Hypothalamus (tissue), 51 donors: ENCODE results near the gene TCTN3.
"Not testable (repeated sequence)": the region's sequence is repeated elsewhere in the genome, so short reads cannot be mapped to it uniquely, and the experiment has no call there.

Experiments used
- DNase-seq, 51 donors: peaks; one replicate each; lab custom pipeline; 2025; lab: John Stamatoyannopoulos, UW

The TCTN3 gene, protein sequence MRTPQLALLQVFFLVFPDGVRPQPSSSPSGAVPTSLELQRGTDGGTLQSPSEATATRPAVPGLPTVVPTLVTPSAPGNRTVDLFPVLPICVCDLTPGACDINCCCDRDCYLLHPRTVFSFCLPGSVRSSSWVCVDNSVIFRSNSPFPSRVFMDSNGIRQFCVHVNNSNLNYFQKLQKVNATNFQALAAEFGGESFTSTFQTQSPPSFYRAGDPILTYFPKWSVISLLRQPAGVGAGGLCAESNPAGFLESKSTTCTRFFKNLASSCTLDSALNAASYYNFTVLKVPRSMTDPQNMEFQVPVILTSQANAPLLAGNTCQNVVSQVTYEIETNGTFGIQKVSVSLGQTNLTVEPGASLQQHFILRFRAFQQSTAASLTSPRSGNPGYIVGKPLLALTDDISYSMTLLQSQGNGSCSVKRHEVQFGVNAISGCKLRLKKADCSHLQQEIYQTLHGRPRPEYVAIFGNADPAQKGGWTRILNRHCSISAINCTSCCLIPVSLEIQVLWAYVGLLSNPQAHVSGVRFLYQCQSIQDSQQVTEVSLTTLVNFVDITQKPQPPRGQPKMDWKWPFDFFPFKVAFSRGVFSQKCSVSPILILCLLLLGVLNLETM

DNA sequence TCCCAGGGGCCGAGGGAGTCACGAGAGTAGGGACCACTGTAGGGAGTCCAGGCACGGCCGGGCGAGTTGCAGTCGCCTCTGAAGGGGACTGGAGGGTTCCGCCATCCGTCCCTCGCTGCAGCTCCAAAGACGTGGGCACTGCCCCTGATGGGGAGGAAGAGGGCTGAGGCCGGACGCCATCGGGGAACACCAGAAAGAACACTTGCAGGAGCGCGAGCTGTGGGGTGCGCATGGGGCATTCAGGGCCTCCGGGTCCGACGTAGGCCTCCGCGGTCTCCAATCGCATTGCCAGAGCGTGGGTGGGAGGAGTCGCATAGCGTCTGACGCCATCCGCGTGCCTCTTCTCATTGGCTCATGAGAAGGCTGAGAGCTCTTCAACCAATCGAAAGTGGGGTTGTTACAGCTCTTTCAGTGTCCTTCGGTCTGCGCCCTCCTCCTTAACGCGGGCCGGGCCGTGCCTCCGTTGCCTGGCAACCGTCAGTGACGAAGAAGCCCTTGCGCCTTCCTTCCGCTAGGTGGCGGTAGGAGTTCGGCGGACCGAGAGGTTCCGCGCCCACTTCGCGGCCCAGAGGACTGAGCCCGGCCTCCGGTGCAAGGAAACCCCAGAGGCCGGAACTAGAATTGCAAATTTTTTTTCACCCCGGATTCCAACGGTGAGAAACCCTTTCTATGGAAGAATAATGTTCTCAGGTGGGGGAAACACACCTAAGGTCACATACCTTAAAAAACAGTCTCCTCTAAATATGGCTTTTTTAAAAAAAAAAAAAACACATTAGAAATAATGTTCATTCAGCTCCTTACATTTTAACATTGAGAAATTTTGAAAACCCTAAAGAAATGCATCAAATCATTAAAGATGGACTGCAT is at the start of gene TCTN3:
Gene TCTN3, minus strand, starts transcription at position 260 of the 867 bp plus-strand sequence. Its CDS starts 28 bp downstream, at position 232.
- DNase-seq, result peak; percentile 57 to 100 (median 95)

DNA sequence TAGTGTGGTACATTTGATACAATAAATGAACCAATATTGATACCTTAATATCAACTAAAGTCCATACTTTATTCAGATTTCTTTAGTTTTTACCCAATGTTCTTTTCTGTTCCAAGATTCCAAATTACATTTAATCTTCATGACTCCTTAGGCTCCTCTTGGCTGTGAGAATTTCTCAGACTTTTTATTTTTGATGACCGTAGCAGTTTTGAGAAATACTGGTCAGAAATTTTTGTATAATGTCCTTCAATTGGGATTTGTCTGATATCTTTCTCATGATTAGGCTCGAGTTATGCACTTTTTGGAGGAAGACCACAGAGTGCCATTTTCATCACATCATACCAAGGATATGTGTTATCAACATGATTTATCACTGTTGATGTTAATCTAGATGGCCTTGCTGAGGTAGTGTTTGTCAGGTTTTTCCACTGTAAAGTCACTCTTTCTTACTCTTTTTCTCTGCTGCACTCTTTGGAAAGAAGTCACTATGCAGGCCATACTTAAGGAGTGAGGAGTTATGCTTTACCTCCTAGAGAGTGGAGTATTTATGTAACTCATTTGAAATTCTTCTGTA is 49.3 kb upstream of the TCTN3 start:
- DNase-seq, result no peak

DNA sequence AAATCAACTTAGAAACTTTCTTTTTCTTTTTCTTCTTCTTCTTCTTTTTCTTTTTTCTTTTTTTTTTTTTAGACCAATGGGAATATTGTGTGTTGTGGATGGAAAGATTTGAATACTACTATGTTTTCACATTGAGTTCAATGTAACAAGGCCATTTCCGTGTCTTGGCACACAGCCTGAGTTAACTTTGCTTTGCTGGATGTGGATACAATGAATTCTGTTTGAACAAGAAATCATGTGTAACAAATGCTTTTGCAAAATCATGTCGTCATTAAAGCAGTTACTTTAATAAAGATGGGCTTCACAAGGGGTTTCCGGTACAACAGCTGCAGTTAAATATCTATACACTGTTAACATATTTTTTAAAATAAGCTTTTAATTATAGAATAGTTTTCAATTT is 48.8 kb upstream of the TCTN3 start:
- no peak for DNase-seq

DNA sequence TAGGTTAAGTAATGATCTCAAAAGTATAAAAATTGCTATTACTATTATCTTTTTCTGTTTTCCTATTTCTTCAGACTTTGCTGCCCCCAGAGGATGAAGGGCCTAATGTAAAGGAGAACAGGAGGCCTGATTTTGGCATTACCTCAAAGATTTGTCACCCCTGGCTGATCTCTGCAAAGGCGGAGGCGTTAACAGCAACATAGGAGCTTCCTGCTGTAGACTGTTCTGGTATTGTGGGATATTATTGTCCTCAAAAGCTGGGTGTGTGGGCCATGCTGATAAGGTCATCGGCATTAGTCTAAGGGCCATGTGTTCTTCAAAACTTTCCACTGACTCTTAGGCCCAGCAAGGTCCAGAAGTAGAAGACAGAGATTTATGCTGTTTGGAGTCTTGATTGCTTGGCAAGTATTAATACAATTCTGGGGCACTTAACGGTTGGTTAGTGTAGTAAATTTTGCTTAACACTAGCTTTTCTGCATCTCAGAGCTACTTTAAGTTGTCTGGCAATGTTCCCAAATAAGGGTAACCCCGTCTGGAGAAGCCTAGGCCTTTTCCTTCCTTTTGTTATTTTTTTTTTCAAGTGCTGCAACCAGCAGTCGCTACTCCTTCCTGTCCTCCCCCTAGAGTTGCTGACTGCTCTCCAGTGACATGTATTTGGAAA is 48.2 kb upstream of the TCTN3 start:
- DNase-seq, result no peak

DNA sequence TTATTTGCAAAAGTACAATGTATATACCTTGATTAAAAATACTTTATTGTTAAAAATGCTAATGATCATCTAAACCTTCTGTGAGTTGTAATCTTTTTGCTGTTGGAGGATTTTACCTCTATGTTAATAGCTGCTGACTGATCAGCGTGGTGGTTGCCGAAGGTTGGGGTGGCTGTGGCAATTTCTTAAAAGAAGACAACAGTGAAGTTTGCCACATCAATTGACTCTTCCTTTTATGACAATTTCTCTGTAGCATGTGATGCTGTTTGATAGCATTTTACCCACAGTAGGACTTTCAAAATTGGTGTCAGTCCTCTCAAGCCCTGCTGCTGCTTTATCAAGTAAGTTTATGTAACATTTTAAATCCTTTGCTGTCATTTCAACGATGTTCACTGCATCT is 45.3 kb upstream of the TCTN3 start:
- no peak for DNase-seq

DNA sequence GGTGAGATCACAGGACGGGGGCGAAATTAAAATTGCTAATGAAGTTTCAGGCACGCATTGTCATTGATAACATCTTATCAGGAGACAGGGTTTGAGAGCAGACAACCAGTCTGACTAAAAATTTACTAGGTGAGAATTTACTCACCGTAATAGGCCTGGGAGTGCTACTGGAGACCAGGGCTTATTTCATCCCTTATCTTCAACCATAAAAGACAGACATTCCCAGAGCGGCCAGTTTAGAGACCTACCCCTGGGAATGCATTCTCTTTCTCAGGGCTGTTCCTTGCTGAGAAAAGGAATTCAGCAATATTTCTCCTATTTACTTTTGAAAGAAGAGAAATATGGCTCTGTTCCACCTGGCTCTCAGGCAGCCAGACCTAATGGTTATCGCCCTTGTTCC is 39.2 kb upstream of the TCTN3 start:
- not testable (repeated sequence) for DNase-seq

DNA sequence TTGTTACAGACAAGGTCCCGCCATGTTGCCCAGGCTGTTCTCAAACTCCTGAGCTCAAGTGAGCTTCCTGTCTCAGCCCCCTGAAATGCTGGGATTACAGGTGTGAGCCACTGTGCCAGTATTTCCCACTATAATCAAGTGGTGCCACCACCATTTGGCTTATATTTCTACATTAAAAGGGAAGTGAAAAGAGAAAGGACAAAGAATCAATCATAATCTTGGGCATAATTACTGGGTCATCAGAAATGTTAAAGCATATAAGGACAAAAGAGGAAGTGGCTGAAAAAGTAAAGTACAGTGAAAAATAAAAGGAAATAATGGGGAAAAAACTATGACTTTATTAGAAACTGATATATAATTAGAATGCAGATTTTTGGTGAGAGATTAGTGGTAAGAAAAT is 36.5 kb upstream of the TCTN3 start:
- DNase-seq, result no peak

DNA sequence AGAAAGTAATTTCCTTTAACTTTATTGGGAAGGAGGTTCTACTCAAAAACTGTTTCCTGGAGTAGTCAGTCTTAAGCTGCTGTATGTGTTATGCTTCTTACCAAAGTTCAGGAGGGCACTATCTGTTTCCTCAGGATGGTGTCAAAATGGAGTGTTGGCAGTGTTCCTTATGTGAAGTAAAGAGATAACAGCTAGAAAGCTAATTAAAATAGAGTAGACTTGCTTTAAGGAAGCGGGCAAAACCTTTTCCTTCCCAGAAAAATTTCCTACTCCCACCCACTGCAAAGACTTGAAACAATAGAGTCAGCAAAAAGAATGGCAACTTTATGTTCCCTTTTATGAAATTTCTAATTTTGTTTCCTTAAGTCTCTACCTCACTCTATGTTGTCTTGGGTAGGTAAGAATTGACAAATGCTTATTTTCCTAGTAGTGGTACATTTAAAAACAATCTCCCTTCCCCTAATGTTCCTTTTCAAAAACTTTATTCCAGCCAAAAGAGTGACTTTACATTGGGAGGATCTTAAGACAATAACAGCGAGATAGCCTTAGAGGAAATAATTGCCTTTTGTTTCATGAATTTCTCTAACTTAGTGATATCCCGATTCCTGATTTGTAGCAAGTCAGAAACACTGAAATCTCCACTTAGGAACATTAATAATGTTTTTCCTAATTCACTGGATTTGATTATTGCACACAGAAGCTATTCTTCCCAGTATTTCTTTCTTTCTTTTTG is 35.8 kb upstream of the TCTN3 start:
- no peak for DNase-seq

DNA sequence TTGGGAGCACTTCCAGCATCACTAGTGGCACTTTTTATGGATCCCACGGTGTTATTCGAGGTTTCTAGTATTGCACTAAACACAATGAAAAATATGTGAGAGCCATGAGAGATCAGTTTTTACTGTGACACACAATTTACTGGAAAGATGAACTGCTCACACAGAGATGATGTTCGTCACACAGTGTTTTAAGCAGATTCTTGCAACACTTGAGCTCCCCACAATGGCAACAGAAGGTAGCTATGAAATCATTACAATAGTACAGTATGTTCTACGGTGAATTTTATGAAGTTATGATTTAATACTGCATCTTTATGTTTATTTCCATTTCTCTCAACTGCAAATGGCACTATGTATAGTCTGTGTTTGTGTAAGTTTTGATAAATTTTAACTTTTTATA is 34.8 kb upstream of the TCTN3 start:
- DNase-seq, result no peak

DNA sequence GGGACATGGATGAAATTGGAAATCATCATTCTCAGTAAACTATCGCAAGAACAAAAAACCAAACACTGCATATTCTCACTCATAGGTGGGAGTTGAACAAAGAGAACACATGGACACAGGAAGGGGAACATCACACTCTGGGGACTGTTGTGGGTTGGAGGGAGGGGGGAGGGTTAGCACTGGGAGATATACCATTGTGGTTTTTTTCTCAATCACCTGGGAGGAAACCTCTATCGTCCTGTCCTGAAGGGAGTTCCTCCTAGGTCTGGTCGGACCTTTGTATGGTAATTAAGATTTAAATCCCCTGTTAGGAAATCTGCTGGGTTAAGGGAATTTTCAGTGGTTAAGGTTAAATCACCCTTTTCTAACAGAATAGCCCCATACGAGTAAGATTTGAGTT is 28.8 kb upstream of the TCTN3 start:
- not testable (repeated sequence) for DNase-seq

DNA sequence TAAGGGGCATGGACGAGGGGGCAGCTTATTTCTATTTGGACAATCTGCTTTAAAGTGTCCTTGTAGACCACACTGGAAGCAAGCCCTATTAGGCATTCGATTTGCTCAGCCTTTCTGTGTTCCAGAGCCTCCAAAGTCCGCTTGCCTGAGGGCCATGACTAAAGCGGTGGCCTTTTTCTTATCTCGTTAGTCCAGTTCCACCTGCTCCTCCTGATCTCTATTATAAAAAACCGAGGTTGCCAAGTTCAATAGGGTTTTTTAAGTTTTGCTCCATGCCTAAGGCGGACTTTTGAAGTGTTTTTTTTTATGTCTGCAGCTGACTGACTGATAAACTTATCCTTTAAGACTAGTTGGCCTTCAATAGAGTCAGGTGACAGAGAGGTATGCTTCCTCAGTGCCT is 27.0 kb upstream of the TCTN3 start:
- DNase-seq, result not testable (repeated sequence)

DNA sequence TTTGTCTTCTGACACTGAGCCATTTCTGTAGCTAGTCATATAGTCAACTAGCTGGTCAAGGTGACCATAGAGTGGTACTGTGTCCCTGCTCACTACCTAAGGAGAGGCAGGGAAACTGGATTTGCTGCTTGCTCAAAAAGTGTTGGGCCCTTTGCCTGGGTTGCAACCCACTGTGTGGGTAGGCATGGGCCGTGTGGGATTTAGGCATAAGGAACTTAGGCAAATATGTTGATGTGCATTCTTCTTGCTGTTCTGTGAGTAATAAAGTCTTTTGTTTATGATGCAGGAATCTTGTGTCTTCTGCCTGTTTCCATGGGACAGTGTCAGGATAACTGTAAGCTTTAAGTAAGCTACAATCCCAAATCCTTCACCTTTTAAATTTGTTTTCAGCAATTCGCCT is 23.1 kb upstream of the TCTN3 start:
- no peak for DNase-seq

DNA sequence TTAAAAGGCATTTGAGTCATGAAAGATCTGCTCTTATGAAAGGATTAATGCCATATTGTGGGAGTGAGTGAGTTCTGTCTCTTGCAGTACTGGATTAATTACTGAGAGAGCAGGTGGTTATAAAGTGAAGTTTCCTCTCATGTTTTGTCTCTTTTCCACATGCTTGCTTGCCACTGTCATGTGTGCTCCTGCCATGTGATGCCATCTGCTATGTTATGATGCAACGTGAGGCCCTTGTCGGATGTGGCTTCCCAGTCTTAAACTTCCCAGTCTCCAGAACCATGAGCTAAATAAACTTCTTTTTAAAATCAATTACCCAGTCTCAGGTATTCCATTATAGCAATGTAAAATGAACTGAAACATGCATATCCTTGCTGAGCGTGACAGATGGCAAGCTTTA is 22.7 kb upstream of the TCTN3 start:
- no peak for DNase-seq

DNA sequence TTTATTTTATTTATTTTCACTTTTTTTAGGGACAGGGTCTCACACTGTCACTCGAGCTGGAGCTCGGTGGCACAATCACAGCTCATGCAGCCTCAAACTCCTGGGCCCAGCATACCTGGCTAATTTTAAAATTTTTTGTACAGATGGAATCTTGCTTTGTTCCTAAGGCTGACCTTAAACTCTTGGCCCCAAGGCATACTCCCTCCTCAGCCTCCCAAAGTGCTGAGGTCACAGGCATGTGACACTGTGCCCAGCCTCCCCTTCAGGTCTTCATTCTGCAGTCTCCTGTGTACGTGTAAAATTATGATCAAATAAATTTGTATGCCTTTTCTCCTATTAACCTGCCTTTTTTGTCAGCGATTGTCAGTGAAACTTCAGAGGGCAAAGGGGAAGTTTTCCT is 17.8 kb upstream of the TCTN3 start:
- no peak for DNase-seq

DNA sequence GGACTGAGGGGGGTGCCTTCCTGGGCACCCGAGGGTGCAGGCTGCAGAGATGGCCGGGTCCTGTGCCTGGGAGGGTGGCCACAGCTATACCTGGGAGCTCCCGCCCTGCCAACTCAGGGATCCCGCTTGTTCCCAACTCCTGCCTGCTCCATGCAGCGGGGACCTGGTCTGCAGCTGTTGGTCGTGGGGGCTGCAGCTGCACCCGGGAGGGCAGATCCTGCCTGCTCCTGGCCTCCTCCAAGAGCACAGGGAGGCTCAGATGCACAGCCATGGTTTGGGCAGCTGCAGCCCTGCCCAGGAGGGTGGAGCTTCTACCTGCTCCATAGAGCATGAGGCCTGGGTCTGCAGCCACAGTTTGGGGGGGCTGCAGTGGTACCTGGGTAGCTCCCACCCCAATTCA is 13.3 kb upstream of the TCTN3 start:
- no peak for DNase-seq

DNA sequence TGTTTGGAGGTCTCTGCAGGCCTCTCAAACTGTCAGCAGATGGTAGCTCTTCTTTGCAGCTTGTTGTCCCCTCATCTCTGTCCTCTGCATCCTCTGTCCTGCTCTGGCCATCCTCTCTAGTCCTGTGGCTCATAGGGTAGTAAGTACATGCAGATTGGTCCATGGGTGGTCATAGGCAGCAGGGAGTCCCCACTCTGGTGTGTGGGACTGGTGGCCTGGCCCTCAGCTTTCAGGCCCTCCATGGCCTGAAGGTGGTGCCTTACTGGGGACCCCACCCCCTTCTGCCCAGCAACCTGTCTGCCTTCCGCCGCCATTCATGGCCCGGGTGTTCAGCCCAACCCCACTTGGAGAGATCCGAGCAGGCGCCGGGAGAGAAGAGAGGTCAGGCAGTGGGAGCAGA is 12.8 kb upstream of the TCTN3 start:
- no peak for DNase-seq

DNA sequence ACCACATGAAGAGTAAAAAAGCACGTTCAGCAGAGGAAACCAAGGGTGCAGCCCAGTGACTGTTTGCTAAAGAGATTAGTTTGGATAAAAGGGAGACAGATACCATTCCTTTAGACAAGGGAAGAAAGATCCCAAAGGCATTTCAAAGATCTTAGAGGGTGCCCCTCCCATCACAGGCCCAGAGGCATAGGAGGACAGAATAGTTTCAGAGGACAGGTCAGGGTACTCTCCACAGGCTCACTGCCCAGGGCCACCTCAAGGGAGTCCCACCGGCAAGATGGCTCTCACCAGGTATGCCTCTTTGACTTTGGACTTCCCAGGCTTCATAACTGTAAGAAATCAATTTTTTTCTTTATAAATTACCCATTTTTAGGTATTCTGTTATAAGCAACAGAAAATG is 4.7 kb upstream of the TCTN3 start:
- no peak for DNase-seq

DNA sequence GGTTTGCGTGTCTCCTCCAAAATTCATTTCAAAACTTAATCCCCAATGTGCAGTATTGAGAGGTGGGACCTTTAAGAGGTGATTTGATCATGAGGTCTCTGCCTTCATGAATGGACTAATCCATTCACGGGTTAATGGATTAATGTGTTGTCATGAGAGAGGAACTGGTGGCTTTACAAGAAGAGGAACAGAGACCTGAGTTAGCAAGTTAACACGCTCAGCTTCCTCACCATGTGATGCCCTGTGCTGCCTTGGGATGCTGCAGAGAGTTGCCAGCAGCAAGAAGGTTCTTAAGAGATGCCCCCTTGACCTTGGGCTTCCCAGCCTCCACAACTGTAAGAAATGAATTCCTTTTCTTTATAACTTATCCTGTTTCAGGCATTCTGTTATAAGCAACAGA is 3.7 kb upstream of the TCTN3 start:
- peak in 17 of 51 donors; percentile 1 to 22 (median 4) for DNase-seq

DNA sequence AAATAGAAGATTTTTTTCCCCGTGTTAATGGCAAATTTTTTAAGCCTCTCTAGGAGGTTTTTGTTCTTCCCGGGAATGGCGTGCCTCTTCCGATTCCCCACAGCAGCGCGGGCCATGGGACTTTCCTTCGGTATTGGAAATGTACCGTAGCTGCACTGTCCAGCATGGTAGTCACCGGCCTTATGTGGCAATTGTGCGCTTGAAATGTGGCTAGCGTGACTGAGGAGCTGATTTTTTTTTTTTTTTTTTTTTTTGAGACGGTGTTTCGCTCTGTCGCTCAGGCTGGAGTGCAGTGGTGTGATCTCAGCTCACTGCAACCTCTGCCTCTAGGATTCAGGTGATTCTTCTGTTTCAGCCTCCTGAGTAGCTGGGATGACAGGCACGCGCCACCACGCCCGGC is 938 bp upstream of the TCTN3 start:
- peak in 1 of 51 donors; percentile 3 for DNase-seq
